GM23338 (cell line): ENCODE results near the gene FOXL2. TPM values are rescaled to one million over a fixed set of nuclear protein-coding genes. Genes with fewer than 3 reads are reported as not detected.

ENCODE experiments used
- ATAC-seq: fragments of 200-7000 bp; cut with Tn5 transposase; 3 replicates; pipeline ENCODE4 v1.9.1; 2020
- DNase-seq: peaks from one replicate; pipeline ENCODE4 v3.0.0-alpha.2; 2015; ENCODE audit warnings: low spot score
- H2AFZ ChIP-seq: fragments of 200-600 bp; sonication (generic); 2 replicates; pipeline ENCODE4 v1.8.0; 2016; ENCODE audit warnings: antibody characterized with exemption, mild to moderate bottlenecking, moderate library complexity
- H3F3A ChIP-seq: fragments of 200-600 bp; sonication (generic); replicated peaks from 2 replicates; pipeline ENCODE4 v1.8.0; 2017; ENCODE audit warnings: antibody characterized with exemption, mixed run types, low read depth
- H3K27ac ChIP-seq: fragments of 200-600 bp; sonication (generic); 2 replicates; pipeline ENCODE4 v1.6.1; 2016; ENCODE audit warnings: low read depth
- H3K27me3 ChIP-seq: fragments of 200-600 bp; sonication (generic); 2 replicates; pipeline ENCODE4 v1.8.0; 2016; ENCODE audit warnings: mild to moderate bottlenecking, mixed run types, moderate library complexity; ENCODE audit not compliant: insufficient read depth
- H3K36me3 ChIP-seq: fragments of 200-600 bp; sonication (generic); 2 replicates; pipeline ENCODE4 v1.8.0; 2016; ENCODE audit warnings: mild to moderate bottlenecking; ENCODE audit not compliant: insufficient read depth
- H3K4me1 ChIP-seq: fragments of 200-600 bp; sonication (generic); 2 replicates; pipeline ENCODE4 v1.8.0; 2016; ENCODE audit warnings: mild to moderate bottlenecking, moderate library complexity; ENCODE audit not compliant: insufficient read depth
- H3K4me2 ChIP-seq: fragments of 200-600 bp; sonication (generic); 2 replicates; pipeline ENCODE4 v1.7.1; 2017; ENCODE audit warnings: mixed run types
- H3K4me3 ChIP-seq: fragments of 200-600 bp; sonication (generic); 2 replicates; pipeline ENCODE4 v1.6.1; 2016; ENCODE audit warnings: mixed run types
- H3K79me2 ChIP-seq: fragments of 200-600 bp; sonication (generic); replicated peaks from 2 replicates; pipeline ENCODE4 v1.8.0; 2017; ENCODE audit warnings: mild to moderate bottlenecking; ENCODE audit not compliant: insufficient read depth
- H3K9me2 ChIP-seq: fragments of 200-600 bp; sonication (generic); 2 replicates; pipeline ENCODE4 v1.8.0; 2017; ENCODE audit not compliant: insufficient read depth
- H4K20me1 ChIP-seq: fragments of 200-600 bp; sonication (generic); replicated peaks from 2 replicates; pipeline ENCODE4 v1.8.0; 2017; ENCODE audit warnings: mild to moderate bottlenecking; ENCODE audit not compliant: insufficient read depth
- H3K27ac Mint-ChIP-seq: 2 replicates; pipeline ENCODE4 v1.8.0; 2020; ENCODE audit warnings: inconsistent platforms, mild to moderate bottlenecking, moderate library complexity, mixed read lengths
- H3K27me3 Mint-ChIP-seq: 3 replicates; pipeline ENCODE4 v1.8.0; 2022; ENCODE audit warnings: low read depth, mild to moderate bottlenecking, moderate library complexity, mixed read lengths, inconsistent platforms; ENCODE audit not compliant: insufficient read depth, poor library complexity
- H3K36me3 Mint-ChIP-seq: 3 replicates; pipeline ENCODE4 v1.8.0; 2021; ENCODE audit warnings: low read depth, mild to moderate bottlenecking, inconsistent platforms, moderate library complexity, mixed read lengths
- H3K4me1 Mint-ChIP-seq: 3 replicates; pipeline ENCODE4 v1.8.0; 2020; ENCODE audit warnings: mild to moderate bottlenecking, inconsistent platforms, mixed read lengths
- H3K4me3 Mint-ChIP-seq: 3 replicates; pipeline ENCODE4 v1.8.0; 2021; ENCODE audit warnings: moderate library complexity, mild to moderate bottlenecking, inconsistent platforms, mixed read lengths
- H3K9me3 Mint-ChIP-seq: 3 replicates; pipeline ENCODE4 v1.8.0; 2020; ENCODE audit warnings: moderate library complexity, mild to moderate bottlenecking, inconsistent platforms, mixed read lengths
- EZH2phosphoT487 ChIP-seq: fragments of 200-600 bp; sonication (generic); IDR thresholded peaks from one replicate; pipeline ENCODE4 v1.8.1; 2018; ENCODE audit warnings: antibody characterized with exemption; ENCODE audit not compliant: unreplicated experiment
- JUNB ChIP-seq: IDR thresholded peaks from one replicate; pipeline ENCODE4 v1.6.1; 2016; ENCODE audit warnings: antibody characterized with exemption; ENCODE audit not compliant: unreplicated experiment
- ZNF114 ChIP-seq: fragments of 250-450 bp; sonication (Bioruptor Pico); IDR thresholded peaks from 2 replicates; pipeline ENCODE4 v1.5.0; 2020; ENCODE audit warnings: mild to moderate bottlenecking, moderate library complexity
- polyA plus RNA-seq: library from polyadenylated mRNA; unstranded; fragments of >200 nt; fragmentation: Nextera tagmentation; extraction: Ambion mirVana; gene quantifications from 2 replicates; pipeline ENCODE4 v1.2.1, GENCODE V29; 2016
- total RNA-seq: library from RNA; depleted of rRNA; stranded (reverse); fragments of >200 nt; shearing (Covaris generic); gene quantifications from 2 replicates; pipeline ENCODE4 v1.2.3, GENCODE V29; 2014
- TF ChIP-seq, protein P1 (sequence below): fragments of 250-450 bp; sonication (Bioruptor Pico); IDR thresholded peaks from 2 replicates; pipeline ENCODE4 v1.5.0; 2020; ENCODE audit warnings: mild to moderate bottlenecking, moderate library complexity
- TF ChIP-seq, protein P2 (sequence below), 2 experiments: fragments of 200-600 bp in 1 of 2; sonication (generic) in 1 of 2; conservative IDR thresholded peaks; 2 replicates each; pipeline versions ENCODE4 v1.5.1 to v1.6.1; 2016 to 2017; ENCODE audit warnings: antibody characterized with exemption in 2 of 2, low read depth in 2 of 2, mild to moderate bottlenecking in 2 of 2, moderate library complexity in 1 of 2

FOXL2 gene
- total and polyA plus RNA-seq, 2 experiments from 2014 or later, result 0.89 to 3.5 TPM

DNA sequence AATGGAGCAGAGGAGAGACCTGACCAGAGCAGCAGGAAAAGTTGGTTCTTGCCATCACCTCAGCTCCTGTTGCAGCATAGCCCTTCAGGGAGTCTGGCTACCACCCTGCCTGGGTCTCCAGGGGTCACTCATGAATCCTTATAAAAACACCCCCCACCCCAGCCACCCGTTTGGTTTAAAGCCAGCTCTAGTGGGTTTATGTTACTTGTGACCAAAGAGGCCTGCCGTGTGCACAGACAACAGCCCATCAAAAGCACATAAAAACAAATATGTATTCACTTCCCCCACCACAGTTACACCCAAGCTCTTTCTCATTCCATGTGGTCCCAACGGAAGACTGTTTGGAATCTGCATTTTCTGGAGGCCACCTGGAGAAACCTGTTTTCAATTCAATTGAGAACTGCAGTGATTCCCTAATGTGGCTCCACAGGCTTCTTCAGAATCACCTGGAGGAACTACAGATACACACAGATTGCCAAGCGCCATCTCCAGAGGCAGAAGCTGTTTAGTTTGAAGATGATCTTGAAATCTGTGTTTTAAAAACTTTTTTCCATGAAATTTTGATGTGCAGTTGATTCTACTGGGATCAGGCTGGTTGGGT lies 13.8 kb downstream of the FOXL2 start:
- DNase-seq (peak; percentile 45), ATAC-seq (no peak)
- Histone ChIP-seq H3F3A (peaks cover 12% of the 10 kb centered on the region; the same call in 1 of the 2 replicates), H3K27ac (no peak overlapping the region), H3K27me3 (peaks cover 43% of the 10 kb centered on the region), H3K4me1 (peaks cover 32% of the 10 kb centered on the region), H2AFZ (peak overlapping the region; percentile 12; the same call in 1 of the 2 replicates), H3K79me2 (no peaks in the 10 kb centered on the region), H3K4me2 (peak overlapping the region; percentile 61), H3K4me3 (0 out of 2 replicates have a peak overlapping the region, but pooled peaks have one; percentile 25), H3K9me2 (no peaks in the 10 kb centered on the region), H3K36me3 (no peaks in the 10 kb centered on the region), H4K20me1 (peaks cover 3% of the 10 kb centered on the region)
- Mint-ChIP-seq H3K4me3 (peak overlapping the region; percentile 20; the same call in 2 of the 3 replicates), H3K36me3 (no peaks in the 10 kb centered on the region), H3K27me3 (peaks cover 53% of the 10 kb centered on the region), H3K4me1 (peaks cover 33% of the 10 kb centered on the region), H3K9me3 (no peaks in the 10 kb centered on the region; the same call in 2 of the 3 replicates), H3K27ac (no peak overlapping the region)
- TF ChIP-seq, protein P1, sequence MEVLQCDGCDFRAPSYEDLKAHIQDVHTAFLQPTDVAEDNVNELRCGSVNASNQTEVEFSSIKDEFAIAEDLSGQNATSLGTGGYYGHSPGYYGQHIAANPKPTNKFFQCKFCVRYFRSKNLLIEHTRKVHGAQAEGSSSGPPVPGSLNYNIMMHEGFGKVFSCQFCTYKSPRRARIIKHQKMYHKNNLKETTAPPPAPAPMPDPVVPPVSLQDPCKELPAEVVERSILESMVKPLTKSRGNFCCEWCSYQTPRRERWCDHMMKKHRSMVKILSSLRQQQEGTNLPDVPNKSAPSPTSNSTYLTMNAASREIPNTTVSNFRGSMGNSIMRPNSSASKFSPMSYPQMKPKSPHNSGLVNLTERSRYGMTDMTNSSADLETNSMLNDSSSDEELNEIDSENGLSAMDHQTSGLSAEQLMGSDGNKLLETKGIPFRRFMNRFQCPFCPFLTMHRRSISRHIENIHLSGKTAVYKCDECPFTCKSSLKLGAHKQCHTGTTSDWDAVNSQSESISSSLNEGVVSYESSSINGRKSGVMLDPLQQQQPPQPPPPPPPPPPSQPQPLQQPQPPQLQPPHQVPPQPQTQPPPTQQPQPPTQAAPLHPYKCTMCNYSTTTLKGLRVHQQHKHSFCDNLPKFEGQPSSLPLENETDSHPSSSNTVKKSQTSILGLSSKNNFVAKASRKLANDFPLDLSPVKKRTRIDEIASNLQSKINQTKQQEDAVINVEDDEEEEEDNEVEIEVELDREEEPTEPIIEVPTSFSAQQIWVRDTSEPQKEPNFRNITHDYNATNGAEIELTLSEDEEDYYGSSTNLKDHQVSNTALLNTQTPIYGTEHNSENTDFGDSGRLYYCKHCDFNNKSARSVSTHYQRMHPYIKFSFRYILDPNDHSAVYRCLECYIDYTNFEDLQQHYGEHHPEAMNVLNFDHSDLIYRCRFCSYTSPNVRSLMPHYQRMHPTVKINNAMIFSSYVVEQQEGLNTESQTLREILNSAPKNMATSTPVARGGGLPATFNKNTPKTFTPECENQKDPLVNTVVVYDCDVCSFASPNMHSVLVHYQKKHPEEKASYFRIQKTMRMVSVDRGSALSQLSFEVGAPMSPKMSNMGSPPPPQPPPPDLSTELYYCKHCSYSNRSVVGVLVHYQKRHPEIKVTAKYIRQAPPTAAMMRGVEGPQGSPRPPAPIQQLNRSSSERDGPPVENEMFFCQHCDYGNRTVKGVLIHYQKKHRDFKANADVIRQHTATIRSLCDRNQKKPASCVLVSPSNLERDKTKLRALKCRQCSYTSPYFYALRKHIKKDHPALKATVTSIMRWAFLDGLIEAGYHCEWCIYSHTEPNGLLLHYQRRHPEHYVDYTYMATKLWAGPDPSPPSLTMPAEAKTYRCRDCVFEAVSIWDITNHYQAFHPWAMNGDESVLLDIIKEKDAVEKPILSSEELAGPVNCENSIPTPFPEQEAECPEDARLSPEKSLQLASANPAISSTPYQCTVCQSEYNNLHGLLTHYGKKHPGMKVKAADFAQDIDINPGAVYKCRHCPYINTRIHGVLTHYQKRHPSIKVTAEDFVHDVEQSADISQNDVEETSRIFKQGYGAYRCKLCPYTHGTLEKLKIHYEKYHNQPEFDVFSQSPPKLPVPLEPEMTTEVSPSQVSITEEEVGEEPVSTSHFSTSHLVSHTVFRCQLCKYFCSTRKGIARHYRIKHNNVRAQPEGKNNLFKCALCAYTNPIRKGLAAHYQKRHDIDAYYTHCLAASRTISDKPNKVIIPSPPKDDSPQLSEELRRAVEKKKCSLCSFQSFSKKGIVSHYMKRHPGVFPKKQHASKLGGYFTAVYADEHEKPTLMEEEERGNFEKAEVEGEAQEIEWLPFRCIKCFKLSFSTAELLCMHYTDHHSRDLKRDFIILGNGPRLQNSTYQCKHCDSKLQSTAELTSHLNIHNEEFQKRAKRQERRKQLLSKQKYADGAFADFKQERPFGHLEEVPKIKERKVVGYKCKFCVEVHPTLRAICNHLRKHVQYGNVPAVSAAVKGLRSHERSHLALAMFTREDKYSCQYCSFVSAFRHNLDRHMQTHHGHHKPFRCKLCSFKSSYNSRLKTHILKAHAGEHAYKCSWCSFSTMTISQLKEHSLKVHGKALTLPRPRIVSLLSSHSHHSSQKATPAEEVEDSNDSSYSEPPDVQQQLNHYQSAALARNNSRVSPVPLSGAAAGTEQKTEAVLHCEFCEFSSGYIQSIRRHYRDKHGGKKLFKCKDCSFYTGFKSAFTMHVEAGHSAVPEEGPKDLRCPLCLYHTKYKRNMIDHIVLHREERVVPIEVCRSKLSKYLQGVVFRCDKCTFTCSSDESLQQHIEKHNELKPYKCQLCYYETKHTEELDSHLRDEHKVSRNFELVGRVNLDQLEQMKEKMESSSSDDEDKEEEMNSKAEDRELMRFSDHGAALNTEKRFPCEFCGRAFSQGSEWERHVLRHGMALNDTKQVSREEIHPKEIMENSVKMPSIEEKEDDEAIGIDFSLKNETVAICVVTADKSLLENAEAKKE (CRISPR knock-in tag), result peak; percentile 89
- TF ChIP-seq ZNF114 (CRISPR knock-in tag) (no peak), JUNB (no peak), EZH2phosphoT487 (no peak)
- TF ChIP-seq, protein P2, sequence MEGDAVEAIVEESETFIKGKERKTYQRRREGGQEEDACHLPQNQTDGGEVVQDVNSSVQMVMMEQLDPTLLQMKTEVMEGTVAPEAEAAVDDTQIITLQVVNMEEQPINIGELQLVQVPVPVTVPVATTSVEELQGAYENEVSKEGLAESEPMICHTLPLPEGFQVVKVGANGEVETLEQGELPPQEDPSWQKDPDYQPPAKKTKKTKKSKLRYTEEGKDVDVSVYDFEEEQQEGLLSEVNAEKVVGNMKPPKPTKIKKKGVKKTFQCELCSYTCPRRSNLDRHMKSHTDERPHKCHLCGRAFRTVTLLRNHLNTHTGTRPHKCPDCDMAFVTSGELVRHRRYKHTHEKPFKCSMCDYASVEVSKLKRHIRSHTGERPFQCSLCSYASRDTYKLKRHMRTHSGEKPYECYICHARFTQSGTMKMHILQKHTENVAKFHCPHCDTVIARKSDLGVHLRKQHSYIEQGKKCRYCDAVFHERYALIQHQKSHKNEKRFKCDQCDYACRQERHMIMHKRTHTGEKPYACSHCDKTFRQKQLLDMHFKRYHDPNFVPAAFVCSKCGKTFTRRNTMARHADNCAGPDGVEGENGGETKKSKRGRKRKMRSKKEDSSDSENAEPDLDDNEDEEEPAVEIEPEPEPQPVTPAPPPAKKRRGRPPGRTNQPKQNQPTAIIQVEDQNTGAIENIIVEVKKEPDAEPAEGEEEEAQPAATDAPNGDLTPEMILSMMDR (conservative IDR thresholded peaks at IDR 0.05; ENCODE audit: low read depth in 2 of 2), result no peak
